ENCODE data around the gene PRKACB.
"Not testable (repeated sequence)": the region's sequence is repeated elsewhere in the genome, so short reads cannot be mapped to it uniquely, and the experiment has no call there.

The PRKACB gene

DNA sequence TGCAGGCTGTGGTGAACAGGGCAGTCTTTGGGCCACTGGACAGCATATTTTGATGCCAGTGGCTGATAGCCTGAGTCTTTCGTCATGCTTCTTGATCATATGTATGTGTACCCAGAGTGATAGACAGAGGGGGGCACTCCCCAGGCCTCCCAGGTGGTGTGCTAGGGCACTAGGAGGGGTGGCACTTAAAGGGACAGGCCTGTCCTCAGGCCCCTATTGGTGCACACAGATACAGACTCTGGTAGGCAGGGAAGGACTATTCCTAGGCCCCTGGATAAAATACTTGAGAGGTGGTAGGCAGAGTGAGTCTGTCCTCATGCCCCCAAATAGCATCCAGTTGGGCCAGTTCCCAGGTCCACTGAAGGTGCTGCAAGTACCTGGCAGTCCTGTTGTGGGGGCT lies 80.8 kb downstream of the PRKACB start:
- DNase-seq, result no peak

DNA sequence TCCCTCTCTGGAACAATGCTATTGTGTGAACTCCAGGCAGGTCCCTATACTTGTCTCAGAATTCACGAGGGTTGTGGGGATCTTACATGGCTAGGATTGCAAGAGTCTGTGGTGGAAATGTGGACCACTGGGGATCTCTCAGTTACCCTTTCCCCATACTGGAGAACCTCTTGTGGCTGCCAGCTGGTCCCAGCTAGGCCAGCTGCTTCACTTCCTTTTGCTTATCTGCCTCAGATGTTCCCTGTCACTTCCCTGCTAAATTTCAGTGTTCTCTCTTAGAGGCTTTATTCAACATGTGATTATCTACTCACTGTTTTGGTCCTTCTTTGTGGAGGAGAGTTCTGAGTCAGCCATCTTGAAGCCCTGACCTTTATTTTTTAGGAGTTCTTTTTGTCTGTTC lies 81.6 kb downstream of the PRKACB start:
- no peak for DNase-seq

DNA sequence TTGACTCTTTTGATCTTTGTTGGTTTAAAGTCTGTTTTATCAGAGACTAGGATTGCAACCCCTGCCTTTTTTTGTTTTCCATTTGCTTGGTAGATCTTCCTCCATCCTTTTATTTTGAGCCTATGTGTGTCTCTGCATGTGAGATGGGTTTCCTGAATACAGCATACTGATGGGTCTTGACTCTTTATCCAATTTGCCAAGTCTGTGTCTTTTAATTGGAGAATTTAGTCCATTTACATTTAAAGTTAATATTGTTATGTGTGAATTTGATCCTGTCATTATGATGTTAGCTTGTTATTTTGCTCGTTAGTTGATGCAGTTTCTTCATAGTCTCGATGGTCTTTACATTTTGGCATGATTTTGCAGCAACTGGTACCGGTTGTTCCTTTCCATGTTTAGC lies 88.6 kb downstream of the PRKACB start:
- DNase-seq, result not testable (repeated sequence)

DNA sequence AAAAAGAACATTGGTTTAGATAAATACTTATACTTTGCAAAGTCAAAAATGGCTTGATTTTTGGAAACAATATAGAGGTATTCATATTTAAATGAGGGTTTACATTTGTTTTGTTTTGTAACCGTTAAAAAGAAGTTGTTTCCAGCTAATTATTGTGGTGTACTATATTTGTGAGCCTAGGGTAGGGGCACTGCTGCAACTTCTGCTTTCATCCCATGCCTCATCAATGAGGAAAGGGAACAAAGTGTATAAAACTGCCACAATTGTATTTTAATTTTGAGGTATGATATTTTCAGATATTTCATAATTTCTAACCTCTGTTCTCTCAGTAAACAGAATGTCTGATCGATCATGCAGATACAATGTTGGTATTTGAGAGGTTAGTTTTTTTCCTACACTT lies 92.2 kb downstream of the PRKACB start:
- no peak for DNase-seq

DNA sequence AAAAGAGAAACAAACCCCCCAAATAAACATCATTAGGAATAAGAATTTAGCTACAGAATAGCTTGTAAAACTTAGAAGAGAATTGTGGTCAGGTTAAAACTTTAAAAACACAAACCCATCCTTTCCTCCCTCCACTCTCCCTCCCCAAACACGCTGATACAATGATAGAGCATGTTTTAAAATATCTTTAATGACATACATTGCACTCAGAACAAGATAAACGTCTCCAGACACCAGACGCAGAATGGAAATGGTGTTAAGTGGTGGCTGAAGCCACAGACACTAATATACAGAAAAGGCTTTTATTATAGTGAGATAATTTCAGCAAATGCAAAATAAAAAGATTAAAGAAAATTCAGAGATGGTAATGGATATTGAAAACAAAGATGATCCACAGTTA lies 98.6 kb downstream of the PRKACB start:
- no peak for DNase-seq

DNA sequence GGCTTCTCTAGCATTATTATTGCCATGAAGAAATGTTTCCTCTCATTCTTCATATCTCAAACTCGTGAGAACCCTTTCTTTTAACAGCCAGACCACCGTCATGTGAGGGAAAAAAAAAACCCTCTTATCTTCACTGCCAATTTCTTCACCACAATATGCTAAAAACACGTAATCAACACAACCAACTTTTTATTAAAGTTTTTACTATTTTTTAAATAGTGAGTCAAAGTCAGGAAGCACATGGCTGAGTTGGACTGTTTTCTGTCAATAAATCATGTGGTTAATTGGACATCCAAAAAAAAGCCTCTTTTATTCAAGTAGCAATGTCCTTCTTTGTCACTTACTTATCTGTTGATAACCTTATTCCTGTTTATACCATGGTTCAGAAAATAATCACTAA lies 101.5 kb downstream of the PRKACB start:
- DNase-seq, result no peak

DNA sequence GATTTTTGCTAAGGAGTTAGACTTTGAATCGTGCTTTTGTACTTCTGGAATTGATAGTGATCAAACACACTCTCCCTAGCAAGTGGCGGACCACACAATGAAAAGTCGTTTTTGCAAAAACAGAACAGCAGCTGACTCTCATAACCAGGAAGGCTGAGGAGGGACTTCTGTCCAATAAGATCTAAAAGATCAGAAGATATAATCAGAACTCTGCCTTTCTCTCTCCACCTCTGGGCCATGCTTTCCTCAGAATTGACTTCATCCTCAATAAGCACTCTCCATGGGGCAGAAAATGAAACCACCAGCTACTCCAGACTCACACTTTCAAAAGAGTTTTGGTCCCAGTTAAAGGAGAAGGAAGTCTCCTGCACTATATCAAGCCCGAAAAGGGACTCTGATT lies 102.1 kb downstream of the PRKACB start:
- no peak for DNase-seq

DNA sequence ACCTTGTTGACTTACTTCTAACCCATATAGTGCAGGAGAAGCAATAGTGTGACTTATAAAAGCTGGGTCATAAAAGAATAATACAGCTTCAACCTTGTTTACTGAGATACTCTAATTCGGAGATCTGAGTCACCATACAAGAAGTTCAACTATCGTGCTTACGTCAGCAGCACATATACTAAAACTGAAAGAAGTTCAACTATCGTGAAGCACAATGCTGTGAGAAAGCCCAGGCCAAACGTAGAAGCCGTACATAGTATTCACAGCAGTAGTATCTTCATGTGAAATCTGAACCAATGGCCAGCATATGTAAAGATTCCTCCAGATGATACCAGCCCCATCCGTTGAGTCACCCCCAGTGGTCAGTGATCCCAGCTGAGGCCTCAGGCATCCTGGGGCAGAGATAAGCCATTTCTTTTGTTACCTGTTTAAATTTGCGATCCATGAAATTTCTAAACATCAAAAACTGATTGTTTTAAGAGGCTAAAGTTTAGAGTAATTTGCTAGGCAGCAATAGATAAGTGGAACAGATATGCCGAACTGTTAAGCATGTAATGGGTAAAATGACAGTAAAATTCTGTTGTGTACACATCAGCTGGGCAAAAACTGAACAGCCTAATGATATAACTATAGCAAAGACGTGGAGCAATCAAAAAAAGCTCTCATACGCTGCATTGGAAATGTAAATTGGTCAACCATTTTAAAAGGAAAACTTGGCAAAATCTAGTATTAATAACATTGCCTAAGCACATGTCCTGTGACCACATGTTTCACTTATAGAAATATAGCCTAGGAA lies 103.6 kb downstream of the PRKACB start:
- DNase-seq, result no peak

DNA sequence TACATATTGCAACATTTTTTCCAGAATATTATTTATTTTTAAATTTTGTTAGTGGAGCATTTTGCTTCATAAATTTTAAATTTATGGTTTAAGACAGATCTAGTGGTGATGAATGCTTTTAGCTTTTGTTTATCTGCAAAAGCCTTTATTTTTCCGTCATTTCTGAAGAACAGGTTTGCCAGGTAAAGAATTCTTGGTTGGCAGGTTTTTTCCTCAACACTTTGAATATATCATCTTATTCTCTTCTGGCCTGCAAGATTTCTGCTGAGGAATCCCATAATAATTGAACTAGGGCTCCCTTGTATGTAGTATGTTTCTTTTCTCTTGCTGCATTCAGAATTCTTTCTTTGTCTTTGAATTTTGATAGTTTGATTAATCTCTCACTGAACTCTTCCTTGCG lies 106.6 kb downstream of the PRKACB start:
- DNase-seq, result no peak

DNA sequence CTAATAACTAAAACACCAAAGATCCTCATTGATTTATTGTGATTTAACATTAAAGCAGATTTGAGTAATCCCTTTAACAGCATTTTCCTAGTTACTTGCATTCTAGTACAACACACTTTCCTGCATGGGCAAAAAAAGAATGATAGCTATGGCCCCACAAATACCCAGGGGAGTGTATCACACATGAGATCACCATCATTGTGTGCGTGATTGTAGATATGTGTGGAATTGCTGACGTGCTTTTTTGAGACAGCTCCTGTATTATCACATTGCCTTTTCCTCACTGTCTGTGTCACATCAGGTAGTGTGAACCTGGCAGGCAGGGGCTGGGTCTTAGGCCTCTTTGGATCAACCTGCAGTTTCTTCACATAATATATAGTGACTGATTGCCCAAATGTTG lies 109.0 kb downstream of the PRKACB start:
- no peak for DNase-seq

DNA sequence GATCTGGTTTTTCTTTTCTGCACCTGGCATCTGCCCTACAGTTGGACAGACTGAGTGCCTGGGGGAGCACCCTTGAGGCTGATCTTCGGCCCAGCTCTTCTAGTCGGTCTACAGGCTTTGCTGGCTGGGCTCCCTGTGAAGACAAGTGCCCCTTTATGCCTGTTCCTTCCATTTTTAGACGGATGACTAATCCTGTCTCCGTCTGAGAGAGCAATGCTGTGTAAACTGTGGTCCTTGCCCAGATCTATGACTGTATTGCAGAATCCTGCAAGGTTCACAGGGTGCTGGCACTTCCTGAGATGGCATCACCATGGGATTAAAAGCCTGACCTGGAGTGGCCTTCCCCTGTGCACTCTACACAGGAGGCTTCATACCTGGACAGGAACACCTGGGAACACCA lies 109.8 kb downstream of the PRKACB start:
- no peak for DNase-seq

DNA sequence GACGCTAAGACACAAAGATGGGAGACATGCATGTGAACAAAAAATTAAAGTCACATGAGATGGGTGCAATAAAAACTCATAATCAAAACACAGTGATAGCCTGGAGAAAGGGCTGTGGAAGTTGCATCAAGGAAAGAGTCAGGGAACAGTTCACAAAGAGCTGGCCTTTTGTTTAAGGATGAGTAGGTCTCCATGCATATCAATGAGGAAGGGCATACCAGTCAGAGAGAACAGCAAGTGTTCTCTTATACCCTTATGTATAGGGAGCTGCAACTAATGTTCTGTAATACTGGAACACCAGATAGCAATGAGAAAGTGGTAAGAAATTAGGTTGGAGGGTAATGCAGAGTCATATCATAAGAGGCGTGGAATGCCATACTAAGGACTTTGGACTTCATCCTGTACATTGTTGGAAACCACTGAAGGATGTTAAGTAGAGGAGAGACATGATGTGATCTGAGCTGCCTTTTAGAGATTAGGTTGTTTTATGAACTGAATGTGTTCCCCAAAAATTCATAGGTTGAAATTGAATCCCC lies 110.7 kb downstream of the PRKACB start:
- DNase-seq, result no peak

DNA sequence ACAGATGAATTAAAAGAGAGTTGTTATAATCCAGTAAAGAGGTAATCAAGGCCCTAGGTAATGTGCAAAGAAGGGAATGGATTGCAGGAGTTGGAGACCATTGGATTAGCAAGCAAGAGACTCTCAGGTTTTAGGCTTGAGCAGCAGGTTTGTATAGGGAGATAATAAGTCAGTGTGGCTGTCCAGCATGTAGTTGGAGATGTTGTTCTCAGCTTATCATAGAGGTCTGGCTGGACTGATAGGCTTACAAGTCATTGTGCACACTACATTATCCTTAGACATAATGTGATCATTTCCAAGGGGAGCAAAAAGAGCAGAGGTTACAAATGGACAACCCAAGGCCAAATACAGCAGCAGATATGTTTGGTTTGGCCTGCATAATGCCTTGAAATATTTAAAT lies 111.5 kb downstream of the PRKACB start:
- DNase-seq, result no peak

DNA sequence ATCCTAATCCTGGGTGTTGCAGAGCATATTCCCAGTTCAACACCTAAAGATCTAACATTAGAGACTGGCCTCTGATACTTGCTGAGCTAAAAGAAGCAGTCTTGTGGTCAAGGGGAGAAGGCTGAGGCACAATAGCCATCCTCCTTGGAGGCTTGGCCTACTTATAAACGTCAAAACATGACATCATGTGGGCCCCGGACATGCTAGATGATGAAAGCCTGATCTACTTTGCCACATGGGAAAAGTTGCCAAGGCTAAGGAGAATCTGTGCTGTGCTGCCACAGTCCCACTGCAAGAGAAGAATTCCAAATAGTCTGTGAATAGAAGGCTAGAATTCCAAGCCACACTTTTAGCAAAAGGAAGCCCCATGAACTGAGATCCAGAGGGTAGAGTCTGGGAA lies 113.5 kb downstream of the PRKACB start:
- no peak for DNase-seq

DNA sequence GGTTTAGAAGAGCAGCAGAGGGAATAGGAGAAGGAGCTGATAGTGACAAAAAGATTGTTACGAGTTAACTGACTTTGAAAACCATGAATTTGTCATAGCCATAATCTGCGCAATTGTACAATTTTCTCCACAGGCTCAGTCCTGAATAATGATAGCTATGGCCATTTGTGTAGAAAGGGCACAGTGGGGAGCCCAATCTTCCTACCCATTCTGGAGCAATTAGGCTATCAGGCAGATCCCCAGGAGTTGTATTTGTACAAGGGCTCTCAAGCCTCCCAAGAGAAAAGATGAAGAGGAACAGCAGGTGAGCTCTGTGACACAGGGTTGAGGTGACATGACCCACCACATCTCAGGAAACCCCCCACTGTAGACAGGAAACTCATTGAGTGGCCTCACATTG lies 115.3 kb downstream of the PRKACB start:
- no peak for DNase-seq

DNA sequence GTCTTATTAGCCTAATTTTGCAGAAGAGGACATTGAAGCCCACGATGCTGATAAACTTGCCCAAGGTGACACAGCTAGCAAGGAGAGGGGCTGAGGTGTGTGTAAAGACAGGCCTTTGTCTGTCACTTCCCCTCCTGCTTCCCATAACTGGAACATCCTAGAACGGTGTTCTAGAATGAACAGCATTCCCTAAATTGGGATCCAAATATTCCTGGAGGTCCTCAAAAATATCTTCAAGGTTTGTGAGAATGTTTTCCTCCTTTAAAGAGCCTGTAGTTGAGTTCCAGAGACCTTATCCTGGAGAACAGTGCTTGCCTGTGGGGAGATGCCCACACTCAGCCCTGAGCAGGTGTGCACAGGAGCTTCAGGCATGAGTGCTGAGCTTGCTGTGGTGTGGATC lies 115.9 kb downstream of the PRKACB start:
- DNase-seq, result no peak

DNA sequence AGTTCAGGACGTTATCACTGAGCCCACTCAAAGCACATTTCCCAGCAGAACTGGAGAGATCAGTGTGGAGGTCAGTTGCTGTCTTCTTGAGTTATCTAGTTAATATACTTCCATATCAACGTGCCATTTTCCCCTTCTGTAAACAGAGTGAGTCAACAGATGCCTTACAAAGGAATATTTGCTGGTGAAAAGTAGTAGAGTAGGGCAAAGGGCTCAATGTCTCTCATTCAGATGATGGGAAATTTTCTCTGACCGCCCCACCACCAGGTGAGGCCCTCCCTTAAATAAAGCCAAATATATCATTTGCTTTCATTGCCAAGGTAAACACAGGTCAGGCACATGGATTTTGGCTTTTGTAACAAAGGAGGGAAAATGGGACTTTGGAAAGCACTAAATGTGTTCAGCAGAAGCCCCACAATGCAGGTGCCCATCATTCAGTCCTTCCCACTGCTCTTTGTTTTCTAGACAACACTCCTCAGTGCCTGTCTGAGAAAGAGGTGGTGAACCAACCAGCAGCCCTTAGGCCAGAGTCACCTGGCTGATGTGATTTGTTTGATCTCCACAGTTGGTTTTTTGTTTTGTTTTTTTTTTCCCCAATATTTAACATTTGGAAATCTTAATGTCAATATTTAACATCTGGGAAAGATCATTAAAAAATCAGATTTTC lies 116.9 kb downstream of the PRKACB start:
- DNase-seq, result no peak

DNA sequence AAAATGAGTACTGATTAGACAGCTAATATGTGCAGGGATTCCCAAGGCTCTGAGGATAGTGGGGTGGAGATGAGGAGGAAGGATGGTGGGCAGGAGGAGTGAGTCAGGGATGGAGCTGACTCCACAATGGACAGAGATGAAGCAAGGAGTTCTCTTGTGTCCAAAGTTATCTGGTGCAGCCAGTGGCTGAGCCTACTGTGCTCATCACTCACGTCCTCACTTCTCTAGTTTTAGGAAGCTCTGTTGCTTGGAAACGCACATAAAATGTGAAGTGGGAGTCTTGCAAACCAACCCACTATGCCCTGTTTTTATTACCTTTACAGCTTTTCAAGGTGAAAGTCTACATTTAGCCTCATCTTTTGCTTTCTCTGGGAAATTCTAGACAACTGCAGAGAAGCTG lies 120.9 kb downstream of the PRKACB start:
- no peak for DNase-seq

DNA sequence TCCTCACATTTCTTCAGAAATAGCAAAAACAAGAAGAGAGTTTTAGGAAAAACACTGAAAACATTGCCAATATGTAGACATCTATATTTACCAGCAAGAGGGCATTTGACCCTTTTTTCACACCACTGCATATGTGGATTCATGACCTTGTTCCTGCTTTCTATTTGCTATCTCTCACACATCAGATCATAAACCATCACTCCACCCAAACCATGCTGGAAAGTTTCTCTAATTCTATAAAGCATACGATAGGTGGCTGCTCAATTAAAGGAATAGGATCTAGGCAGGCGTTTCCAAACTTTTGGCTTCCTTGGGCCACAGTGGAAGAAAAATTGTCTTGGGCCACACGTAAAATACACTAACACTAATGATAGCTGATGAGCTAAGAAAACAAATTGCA lies 121.8 kb downstream of the PRKACB start:
- no peak for DNase-seq

DNA sequence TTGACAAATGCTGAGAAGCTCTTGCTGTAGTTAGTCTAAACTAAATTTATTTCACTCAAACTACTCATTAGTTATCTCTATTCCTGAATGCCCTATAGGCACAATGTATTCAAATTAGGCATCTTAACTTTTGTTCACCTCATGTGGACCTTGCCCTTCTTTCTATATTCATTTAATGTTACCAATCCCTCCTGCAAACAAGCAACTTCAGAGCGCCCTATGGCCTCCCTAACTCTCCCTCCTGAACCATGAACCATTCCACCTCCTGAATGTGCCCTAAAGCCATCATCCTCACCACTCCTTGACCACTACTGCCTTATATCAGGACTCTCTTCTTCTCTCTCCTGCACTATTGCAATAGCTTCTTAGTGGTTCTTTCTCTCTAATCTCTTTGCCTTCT lies 122.7 kb downstream of the PRKACB start:
- DNase-seq, result no peak

DNA sequence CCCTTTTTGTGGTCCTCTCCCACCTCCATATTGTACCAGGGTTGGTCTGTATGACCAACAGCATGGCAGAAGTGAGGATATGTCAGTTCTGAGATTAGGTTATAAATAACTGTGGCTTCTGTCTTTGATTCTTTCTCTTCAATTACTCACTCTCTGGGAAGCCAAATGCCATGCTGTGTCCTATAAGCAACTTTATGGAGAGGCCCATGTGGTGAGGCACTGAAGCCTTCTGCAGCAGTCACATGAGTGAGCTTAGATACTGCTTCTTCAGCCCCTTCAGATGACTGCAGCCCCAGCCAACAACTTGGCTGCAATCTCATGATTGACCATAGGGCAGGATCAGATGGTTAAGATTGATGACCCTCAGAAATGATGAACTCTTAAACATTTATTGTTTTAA lies 123.4 kb downstream of the PRKACB start:
- DNase-seq, result no peak

DNA sequence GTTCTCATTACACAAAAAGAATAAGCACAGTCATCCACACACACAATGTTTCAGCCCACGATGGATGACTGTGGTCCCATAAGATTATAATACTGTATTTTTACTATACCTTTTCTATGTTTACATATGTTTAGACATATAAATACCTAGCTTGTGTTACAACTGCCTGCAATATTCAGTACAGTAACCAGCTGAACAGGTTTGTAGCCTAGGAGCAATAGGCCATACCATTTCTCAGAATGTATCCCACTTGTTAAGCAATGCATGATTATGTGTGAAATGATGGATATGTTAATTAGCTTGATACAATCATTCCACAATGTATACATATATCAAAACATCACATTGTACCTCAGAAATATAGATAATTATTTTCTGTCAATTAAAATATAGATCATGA lies 124.3 kb downstream of the PRKACB start:
- DNase-seq, result no peak

DNA sequence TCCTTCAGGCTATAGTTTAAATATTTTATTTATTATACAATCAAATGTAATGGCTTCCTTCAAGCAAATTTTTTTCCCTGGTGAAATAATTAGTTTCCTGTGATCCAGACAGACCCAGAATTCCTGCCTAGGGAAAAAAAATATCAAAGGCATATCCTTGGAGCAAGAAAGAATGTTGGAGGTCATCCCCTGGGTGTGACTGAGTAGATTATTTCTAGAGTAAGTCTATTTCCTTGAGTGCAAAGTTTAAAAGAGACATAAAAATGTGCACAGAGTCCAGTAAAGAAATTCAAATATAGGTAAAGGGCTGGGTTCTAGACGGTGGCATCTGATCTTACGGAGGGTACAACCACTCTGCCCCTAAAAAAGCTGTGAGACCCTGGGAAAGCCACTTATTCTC lies 125.2 kb downstream of the PRKACB start:
- no peak for DNase-seq

DNA sequence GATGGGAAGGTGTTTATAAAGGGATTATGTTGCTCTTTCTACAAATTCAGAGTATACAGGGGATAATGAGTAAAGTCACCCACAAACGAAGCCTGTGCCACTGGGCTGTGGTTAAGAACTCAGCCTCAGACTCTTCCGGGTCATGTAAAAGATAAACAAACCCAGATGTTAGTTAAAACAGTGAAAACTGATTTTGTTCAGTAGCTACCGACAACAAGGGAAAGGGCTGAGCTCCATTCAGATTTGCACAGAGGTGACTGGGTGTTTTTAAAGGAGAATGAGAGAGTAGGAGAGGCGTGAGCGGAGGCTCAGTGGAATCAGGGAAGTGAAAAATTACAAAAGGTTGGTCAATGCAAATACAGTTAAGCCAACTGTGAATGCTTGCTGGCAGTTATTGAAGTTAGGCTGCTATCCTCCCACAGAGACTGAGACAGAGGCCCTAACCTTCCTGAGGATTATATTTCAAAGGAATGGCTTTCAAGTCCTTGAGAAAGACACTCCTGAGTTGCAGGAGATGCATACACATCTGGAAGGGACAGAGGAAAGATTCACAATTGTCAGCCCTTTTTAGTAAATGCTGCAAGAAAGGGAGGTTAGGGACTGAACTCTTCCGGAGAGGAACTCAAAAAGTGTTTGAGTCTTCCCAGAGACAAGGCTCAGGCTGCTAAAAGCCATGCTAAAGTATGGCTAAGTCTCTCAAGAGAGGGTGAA lies 127.5 kb downstream of the PRKACB start:
- DNase-seq, result no peak
